HG02642 (cell line): ENCODE data around the gene CAPN5.

Source experiments
- ATAC-seq: cut with Tn5 transposase; IDR thresholded peaks from one replicate; pipeline ENCODE4 v1.9.1; 2021; ENCODE audit warnings: mild to moderate bottlenecking; ENCODE audit not compliant: unreplicated experiment, poor library complexity

The CAPN5 gene

DNA sequence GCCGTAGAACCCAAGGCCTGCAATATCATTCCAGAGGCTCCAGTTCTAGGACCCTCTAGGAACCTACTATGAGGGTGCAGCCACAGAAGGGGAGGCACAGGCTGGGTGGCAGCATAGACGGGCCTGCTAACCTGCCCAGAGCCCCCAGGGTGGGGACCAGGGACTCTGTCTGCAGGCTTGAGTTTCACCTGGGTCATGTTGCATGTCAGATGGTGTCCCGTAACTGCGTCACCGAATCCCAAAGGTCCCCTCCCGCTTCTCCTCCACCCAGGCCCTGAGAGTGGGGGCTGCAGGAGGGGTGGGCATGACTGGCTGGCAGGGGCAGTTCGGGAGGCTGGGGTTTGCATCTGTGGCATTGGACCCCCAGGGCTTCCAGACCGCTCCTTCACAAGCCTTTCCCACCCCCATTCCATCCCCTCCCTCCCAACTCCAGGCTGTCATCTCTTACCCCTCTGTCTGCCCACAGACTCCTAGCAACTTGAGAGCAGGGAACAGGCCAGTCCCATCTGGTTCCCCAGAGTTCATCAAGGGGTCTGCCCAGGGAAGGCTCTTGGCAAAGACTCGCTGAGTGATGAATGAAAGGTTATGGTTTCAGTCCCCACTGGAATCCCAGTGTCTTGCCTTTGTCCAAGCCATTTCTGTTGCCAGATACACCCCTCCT is 77.6 kb downstream of the CAPN5 start:
- no peak for ATAC-seq

DNA sequence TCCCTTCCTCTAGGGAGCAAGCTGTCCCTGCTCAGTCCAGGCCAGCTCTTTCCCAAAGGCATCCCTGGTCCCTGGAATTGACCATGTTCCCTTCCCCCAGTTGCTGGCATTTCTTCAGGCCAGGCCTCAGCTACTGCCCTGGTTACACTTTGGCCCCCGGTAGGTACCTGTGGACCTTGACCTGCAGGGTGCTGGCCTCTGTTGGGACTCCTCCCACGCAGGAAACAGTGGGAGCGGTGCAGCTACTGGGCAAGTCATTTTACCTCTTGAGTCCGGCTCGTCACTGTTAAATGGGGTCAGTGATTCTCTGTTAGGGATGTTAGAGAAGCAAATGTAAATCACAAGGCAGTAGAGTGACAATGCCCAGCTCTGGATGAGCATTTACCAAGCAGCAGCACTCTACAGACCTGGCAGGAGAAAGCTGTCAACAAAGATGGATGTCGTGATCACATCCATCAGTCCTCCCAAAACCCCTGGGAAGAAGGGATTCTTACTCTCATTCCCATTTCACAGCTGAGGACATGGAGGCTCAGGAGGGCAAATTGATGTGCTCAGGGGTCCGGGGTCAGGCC is 78.2 kb downstream of the CAPN5 start:
- no peak for ATAC-seq

DNA sequence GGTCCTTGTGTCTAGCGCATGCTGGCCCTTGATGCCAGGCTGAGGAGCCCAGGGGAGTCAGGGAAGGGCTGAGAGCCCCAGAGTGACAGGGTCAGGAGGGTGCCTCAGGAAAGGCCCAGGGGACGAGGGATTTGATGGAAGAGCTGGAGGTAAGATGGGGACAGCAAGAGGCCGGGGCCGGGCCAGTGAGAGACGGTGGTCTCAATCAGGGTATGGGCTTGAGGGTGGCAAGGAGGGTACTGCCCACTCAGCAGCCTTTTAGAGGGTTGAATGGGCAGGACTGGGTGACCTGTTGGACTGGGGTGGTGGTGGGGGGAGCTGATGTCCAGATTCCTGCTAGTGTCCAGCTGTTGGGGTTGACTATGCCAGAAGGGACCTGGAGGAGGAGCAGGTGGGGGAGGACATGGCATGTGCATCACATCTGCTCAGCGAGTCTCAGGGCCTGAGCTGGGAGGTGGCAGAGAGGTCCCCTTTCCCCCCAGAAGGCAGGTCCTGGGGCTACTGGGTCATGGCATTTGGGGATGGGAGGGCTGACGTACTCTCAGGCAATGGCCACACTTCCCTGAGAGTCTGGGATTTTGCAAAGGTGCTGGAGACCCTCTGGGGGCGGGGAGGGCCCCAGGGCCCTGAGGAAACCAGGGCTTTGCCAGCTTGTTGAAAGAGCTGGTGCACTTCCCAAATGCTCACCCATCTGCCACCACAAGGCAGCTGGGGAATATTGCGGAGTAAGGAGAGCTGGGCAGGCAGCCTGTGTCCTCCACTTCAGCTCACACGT is 79.7 kb downstream of the CAPN5 start:
- no peak for ATAC-seq

DNA sequence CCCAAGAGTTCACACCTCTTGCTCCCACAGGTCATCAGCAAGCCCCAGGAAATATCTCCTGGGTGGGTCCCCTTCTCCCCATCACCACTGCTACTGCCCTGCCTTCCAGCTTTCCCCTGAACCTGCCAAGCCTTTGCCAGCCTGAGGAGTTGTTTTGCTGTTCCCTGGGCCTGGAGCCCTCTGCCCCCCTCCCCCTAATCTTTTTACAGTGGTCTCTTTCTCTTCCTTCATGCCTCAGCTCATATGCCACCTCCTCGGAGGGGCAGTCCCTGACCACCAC is 80.2 kb downstream of the CAPN5 start:
- no peak for ATAC-seq

DNA sequence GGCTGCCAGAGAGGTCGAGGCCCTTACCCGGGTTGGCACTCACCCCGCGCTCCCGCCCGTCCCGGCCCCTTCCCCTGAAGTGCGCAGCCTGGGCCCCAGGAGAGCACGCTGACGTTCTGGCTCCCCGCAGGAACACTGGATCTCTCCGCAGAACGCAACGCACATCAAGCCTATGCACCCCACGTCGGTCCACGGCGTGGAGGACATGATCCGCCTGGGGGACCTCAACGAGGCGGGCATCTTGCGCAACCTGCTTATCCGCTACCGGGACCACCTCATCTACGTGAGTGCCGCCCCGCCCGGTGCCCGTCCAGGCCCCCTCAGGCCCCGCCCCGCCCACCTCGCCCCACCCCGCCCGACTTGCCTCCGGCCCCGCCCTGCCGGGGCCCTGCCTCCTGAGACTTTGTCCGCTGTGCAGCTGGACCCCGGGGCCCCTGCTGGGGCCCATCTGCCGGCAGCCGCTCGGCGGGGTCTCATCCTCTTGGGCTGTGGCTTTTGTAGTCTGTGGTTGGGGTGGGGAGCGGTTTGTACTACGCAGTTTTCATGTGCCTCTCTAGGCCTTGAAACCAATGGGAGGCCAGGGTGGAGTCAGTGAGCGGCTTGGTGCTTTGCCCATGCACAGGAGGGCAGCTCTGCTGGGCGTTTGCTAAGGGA is 81.0 kb downstream of the CAPN5 start:
- ATAC-seq = no peak

DNA sequence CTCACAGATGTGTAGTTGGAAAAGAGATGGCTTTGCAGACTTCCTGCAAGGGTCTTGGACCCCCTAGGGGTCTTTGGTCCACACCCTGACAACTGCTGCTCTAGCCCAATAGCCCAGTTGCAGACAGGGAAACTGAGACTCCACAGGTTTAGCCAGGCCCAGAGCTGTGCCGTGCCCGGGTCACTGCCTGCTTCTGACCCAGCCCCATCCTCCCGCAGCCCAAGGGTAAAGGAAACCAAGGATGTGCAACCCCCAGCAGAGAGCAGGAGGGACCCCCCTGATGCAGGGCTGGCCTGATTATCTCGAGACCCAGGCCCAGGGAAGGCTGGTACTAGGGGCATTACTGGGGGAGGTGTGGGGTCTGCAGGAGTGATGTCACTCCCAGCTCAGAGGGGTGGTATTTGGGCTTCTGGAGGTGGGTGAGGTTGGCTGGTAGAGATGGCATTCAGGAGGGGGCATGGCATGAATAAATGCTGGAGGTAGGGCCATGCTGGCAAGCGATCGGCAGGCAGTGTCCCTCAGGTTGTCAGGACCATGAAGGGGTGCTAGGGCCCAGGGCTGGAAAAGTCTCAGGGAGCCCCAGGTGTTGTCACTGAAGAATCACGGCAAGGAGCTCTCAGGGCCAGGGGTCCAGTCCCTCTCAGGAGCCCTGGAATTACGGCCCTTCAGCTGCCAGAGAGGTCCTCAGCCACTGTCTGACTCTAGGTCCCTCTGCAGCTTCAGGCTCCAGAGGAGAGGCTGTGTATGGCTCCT is 82.4 kb downstream of the CAPN5 start:
- no peak for ATAC-seq

DNA sequence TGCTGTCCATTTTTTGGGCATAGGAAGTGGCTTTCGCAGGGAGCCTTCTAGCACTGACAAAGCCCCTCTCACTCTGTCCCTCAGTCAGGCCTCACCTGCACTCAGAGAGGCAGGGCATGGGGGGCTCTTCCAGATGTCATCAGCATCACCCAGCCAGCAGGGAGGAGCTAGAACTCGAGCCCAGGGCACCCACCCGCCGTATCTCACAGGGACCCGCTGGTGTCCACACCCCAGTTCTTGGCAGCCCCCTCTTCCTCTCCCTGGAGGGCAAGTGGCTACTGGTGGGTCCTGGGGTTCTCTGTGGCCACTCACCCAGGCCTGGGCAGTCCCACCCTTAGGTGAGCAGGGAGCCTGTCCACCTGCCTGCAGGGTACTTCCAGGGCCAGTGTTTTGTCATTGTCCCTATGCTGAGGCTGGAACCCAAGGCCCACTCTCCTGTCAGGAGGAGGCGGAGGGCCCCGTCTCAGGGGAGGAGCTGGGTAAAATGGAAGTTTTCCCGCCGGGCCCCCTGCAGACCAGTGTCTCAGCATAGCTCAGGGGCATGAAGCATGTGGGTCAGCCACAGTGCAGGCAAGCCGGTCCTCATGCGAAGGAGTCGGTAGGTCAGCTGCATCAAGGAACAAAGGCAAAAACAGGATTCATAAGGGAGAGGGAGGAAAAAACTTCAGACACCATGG is 83.1 kb downstream of the CAPN5 start:
- no peak for ATAC-seq

DNA sequence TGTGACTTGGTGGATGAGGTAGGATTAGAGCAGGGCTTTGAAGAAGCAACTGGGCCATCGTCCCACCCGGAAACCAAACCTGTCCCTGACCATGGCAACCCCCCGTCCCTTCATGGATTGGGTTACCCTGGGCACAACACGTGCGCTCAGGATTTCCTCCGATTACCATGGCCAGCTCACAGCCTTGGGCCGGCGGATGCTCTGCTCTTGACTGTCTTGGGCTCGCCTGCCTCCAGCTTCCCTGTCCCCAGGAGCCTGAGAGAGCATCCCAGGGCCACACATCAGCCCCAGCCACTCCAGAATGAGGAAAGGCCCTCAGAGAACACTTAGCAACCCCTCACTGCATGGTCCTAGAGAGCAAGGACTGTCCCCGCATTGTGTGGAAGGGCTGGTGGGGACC is 84.1 kb downstream of the CAPN5 start:
- no peak for ATAC-seq

DNA sequence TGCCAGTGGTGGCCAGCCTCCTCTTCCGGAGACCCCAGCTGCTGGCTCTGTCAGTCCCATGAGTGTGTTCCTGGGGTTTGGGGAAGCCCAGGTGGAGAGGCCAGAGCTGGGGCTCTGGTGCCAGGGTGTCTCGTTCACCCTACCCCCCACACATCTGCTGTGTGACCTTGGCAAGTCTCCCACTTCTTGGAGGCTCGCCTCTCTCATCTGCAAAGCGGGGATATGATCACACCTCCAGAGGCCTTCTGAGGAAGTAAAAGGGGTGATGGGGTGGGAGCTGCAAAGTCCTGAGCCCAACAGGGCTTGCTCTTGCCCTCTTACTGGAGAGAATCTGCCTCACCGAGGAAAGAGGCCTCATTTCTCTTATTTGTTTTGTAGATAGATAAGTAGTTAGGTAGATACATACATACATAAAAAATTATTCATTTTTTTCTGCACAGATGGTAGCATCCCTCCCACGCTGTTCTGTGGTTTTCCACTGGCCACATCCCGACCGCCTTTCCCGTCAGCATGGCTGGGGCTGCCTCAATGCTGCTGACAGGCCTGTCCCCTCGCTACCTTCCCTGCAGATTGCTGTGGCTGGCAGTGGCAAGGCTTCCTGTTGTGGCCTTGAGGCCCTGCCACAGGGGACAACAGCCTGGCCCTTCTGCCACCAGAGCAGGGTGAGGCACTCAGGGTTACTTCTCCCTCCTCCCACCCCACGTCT is 85.2 kb downstream of the CAPN5 start:
- ATAC-seq = no peak

DNA sequence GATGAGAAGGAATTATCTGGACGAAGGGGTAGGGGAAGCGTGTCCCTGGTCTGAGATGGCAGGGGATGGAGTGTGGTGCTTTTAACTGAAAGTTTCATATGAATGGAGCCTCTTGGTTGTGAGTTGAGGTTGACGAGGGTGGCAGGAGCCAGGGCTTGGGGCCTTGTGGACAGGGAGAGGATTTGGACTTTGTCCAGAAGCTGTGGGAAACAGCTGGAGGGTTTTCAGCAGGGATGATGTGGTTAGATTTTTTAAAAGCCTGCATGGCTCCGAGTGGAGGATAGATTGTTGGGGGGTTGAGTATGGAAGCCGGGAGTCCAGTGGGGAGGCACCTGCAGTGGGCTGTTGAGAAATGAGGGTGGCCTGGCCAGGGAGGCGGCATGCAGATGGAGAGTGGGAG is 86.1 kb downstream of the CAPN5 start:
- no peak for ATAC-seq

DNA sequence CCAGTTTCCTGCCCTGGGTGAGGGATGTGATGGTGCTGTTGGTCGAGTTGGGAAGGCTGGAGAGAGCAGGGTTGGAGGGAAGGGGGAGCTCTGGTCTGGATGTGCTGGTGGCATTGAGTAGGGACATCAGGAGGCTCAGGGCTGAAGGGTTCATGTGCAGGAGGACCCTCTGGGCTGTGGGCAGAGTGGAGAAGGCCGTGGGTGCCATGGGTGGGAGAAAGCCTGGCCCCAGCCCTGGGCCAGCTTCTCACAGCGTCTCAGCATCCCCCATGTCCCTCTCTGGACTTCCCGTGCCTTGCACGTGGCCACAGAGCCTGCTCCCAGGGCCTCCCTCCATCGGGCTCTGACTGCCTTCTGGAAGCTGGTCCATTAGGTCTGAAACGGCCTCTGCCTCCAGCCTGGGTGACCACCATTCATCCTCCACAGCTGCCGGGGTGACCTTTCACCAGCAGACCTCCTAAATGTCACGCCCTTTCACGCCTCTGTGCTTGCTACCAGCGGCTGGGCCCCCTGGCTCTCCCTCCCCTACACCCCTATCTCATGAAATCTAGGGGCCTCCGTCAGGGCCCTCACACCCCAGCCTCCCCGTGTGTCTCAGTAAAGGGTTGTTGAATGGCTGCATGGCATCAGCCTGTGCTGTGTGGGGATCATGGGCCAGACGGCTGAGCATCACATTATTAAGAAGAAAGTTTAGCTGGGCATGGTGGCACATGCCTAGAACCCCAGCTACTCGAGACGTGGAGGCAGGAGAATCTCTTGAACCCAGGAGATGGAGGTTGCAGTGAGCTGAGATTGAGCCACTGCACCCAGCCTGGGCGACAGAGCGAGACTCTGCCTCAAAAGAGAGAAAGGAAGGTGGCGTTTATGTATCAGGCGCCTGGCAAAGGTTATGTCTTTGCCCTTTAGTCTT is 86.8 kb downstream of the CAPN5 start:
- ATAC-seq = no peak

DNA sequence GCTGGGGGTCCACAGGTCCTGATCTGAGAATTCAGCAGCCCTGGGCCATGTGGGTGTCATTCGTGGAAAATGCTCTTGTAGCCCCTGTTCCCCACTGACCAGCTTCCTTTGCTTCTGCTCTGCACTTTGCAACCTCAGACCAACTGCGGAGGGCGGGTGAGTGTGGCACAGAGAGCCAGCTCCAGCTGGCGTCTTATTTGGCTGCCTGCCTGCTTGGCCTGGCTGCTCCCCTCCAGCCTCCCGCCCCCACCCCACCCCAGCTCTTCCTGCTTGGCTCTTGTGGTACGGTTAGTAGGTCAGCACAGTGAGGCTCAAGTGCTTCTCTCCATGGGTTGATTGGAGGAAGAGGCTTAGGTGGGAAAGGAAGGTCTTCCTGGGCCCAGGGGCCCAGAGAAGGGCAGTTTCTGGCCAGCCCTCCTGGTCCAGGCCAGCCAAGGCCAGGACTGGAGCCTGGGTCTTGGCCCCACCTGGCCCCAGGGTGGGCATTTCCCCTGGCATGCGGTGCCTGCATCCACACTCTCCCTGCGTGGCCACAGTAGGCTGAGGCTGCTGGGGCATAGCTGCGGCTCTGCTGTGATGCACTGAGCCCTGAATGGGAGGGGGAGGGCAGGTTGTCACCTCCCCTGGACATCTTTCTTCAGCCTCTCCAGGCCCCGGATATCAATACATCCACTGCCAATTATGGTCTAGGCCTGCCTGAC is 87.8 kb downstream of the CAPN5 start:
- no peak for ATAC-seq

DNA sequence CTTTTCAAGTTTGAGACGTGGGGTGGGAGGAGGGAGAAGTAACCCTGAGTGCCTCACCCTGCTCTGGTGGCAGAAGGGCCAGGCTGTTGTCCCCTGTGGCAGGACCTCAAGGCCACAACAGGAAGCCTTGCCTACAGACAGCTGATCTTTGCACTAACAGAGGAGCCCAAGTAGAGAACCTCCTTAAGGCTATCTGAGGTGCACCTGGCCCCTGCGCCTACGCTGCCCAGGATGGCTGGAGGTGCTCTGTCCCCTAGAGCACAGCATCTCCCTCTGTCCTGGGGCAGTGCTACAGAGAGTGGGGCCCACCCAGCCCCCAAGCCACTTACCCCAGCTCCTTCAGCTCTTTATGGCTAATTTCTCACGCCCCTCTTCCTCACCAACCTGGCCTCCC is 88.3 kb downstream of the CAPN5 start:
- ATAC-seq = no peak

DNA sequence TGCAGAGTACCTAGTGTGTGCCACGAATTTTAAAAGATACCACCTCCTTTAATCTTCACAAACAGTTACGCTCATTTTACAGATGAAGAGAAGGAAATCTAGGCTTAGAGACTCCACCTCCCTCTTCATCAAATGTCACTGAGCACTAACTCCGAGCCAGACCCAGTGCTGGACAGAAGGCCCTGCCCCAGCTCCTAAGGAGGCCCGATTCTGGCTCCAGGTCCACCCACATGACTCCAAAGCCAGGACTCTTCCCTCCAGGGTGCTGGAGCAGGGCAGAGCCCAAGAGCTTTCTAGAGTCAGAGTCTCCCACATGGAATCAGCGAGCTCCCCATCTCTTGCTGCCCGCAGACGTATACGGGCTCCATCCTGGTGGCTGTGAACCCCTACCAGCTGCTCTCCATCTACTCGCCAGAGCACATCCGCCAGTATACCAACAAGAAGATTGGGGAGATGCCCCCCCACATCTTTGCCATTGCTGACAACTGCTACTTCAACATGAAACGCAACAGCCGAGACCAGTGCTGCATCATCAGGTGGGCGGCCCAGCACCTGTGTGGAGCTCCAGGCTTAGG is 88.9 kb downstream of the CAPN5 start:
- ATAC-seq = no peak

DNA sequence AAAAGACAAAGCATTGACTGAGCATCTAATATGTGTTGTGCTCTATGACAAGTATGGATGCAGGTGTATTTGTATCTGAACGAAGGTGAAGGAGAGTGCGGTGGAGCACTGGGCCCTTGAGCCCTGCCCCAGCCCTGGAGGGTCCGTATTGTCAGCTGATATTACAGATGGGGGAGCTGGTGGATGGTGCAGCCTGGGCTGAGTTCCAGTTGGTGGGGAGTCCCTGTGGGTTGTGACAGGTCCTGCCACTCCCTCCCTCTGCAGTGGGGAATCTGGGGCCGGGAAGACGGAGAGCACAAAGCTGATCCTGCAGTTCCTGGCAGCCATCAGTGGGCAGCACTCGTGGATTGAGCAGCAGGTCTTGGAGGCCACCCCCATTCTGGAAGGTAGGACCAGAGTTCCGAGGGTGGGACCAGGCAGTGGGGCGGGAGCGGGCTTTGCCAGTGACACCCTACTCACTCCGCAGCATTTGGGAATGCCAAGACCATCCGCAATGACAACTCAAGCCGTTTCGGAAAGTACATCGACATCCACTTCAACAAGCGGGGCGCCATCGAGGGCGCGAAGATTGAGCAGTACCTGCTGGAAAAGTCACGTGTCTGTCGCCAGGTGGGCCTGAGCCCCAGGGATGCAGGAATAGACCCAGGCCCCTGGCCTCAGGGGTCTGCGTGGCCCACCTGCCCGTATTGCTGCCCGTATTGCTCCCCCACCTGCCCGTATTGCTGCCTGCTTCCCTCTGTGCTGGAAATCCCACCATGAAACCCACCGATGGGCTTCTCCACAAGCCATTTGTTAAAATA is 89.8 kb downstream of the CAPN5 start:
- no peak for ATAC-seq

DNA sequence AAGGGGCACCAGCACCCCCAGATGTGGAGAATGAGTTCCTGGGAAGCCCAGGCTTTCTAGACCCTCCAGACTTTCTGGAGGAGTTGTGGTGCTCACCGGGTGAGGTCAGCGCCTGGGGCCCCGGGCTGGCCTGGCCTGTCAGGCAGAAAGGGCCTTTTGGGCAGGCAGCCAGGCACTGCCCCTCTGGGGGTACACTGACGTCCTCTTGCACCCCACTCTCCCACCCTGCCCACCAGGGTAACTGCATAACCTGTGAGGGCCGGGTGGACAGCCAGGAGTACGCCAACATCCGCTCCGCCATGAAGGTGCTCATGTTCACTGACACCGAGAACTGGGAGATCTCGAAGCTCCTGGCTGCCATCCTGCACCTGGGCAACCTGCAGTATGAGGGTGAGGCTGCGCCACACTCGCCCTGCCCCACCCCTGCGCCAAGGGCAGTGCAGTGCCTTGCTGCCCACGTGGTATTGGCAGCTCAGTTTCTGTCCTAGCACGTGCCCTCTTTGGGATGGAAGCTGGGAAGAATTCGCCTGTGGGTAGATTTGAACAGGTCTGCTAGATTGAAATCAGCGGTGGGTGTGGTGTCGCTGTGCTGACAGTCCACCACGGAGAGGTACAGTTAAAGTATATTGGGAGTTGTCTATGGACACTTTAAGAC is 91.4 kb downstream of the CAPN5 start:
- no peak for ATAC-seq
